GM23338 (cell line): ENCODE data around the gene ZBTB18. TPM values are rescaled to one million over a fixed set of nuclear protein-coding genes. Genes with fewer than 3 reads are reported as not detected.

Experiments used
- ATAC-seq: fragments of 200-7000 bp; cut with Tn5 transposase; 3 replicates; pipeline ENCODE4 v1.9.1; 2020
- DNase-seq: peaks from one replicate; pipeline ENCODE4 v3.0.0-alpha.2; 2015; ENCODE audit warnings: low spot score
- H2AFZ ChIP-seq: fragments of 200-600 bp; sonication (generic); 2 replicates; pipeline ENCODE4 v1.8.0; 2016; ENCODE audit warnings: antibody characterized with exemption, mild to moderate bottlenecking, moderate library complexity
- H3F3A ChIP-seq: fragments of 200-600 bp; sonication (generic); replicated peaks from 2 replicates; pipeline ENCODE4 v1.8.0; 2017; ENCODE audit warnings: antibody characterized with exemption, mixed run types, low read depth
- H3K27ac ChIP-seq: fragments of 200-600 bp; sonication (generic); 2 replicates; pipeline ENCODE4 v1.6.1; 2016; ENCODE audit warnings: low read depth
- H3K27me3 ChIP-seq: fragments of 200-600 bp; sonication (generic); 2 replicates; pipeline ENCODE4 v1.8.0; 2016; ENCODE audit warnings: mild to moderate bottlenecking, mixed run types, moderate library complexity; ENCODE audit not compliant: insufficient read depth
- H3K36me3 ChIP-seq: fragments of 200-600 bp; sonication (generic); 2 replicates; pipeline ENCODE4 v1.8.0; 2016; ENCODE audit warnings: mild to moderate bottlenecking; ENCODE audit not compliant: insufficient read depth
- H3K4me1 ChIP-seq: fragments of 200-600 bp; sonication (generic); 2 replicates; pipeline ENCODE4 v1.8.0; 2016; ENCODE audit warnings: mild to moderate bottlenecking, moderate library complexity; ENCODE audit not compliant: insufficient read depth
- H3K4me2 ChIP-seq: fragments of 200-600 bp; sonication (generic); 2 replicates; pipeline ENCODE4 v1.7.1; 2017; ENCODE audit warnings: mixed run types
- H3K4me3 ChIP-seq: fragments of 200-600 bp; sonication (generic); 2 replicates; pipeline ENCODE4 v1.6.1; 2016; ENCODE audit warnings: mixed run types
- H3K79me2 ChIP-seq: fragments of 200-600 bp; sonication (generic); replicated peaks from 2 replicates; pipeline ENCODE4 v1.8.0; 2017; ENCODE audit warnings: mild to moderate bottlenecking; ENCODE audit not compliant: insufficient read depth
- H3K9me2 ChIP-seq: fragments of 200-600 bp; sonication (generic); 2 replicates; pipeline ENCODE4 v1.8.0; 2017; ENCODE audit not compliant: insufficient read depth
- H4K20me1 ChIP-seq: fragments of 200-600 bp; sonication (generic); replicated peaks from 2 replicates; pipeline ENCODE4 v1.8.0; 2017; ENCODE audit warnings: mild to moderate bottlenecking; ENCODE audit not compliant: insufficient read depth
- H3K27ac Mint-ChIP-seq: 2 replicates; pipeline ENCODE4 v1.8.0; 2020; ENCODE audit warnings: inconsistent platforms, mild to moderate bottlenecking, moderate library complexity, mixed read lengths
- H3K27me3 Mint-ChIP-seq: 3 replicates; pipeline ENCODE4 v1.8.0; 2022; ENCODE audit warnings: low read depth, mild to moderate bottlenecking, moderate library complexity, mixed read lengths, inconsistent platforms; ENCODE audit not compliant: insufficient read depth, poor library complexity
- H3K36me3 Mint-ChIP-seq: 3 replicates; pipeline ENCODE4 v1.8.0; 2021; ENCODE audit warnings: low read depth, mild to moderate bottlenecking, inconsistent platforms, moderate library complexity, mixed read lengths
- H3K4me1 Mint-ChIP-seq: 3 replicates; pipeline ENCODE4 v1.8.0; 2020; ENCODE audit warnings: mild to moderate bottlenecking, inconsistent platforms, mixed read lengths
- H3K4me3 Mint-ChIP-seq: 3 replicates; pipeline ENCODE4 v1.8.0; 2021; ENCODE audit warnings: moderate library complexity, mild to moderate bottlenecking, inconsistent platforms, mixed read lengths
- H3K9me3 Mint-ChIP-seq: 3 replicates; pipeline ENCODE4 v1.8.0; 2020; ENCODE audit warnings: moderate library complexity, mild to moderate bottlenecking, inconsistent platforms, mixed read lengths
- CREB1 ChIP-seq: fragments of 250-450 bp; sonication (Bioruptor Pico); IDR thresholded peaks from 2 replicates; pipeline ENCODE4 v1.5.0; 2020; ENCODE audit warnings: low read depth, mild to moderate bottlenecking, moderate library complexity
- CTCF ChIP-seq, 2 experiments: fragments of 200-600 bp in 1 of 2; sonication (generic) in 1 of 2; conservative IDR thresholded peaks; 2 replicates each; pipeline versions ENCODE4 v1.5.1 to v1.6.1; 2016 to 2017; ENCODE audit warnings: antibody characterized with exemption in 2 of 2, low read depth in 2 of 2, mild to moderate bottlenecking in 2 of 2, moderate library complexity in 1 of 2
- ETS1 ChIP-seq: IDR thresholded peaks from 2 replicates; pipeline ENCODE4 v1.6.1; 2016; ENCODE audit warnings: antibody characterized with exemption
- EZH2 ChIP-seq: fragments of 200-600 bp; sonication (generic); IDR thresholded peaks from one replicate; pipeline ENCODE4 v1.8.0; 2017; ENCODE audit warnings: antibody characterized with exemption, mild to moderate bottlenecking, low read depth; ENCODE audit not compliant: unreplicated experiment
- EZH2phosphoT487 ChIP-seq: fragments of 200-600 bp; sonication (generic); IDR thresholded peaks from one replicate; pipeline ENCODE4 v1.8.1; 2018; ENCODE audit warnings: antibody characterized with exemption; ENCODE audit not compliant: unreplicated experiment
- JUNB ChIP-seq: IDR thresholded peaks from one replicate; pipeline ENCODE4 v1.6.1; 2016; ENCODE audit warnings: antibody characterized with exemption; ENCODE audit not compliant: unreplicated experiment
- POLR2AphosphoS5 ChIP-seq: IDR thresholded peaks from 2 replicates; pipeline ENCODE4 v1.6.1; 2016; ENCODE audit warnings: antibody characterized with exemption, low read depth
- ZNF114 ChIP-seq: fragments of 250-450 bp; sonication (Bioruptor Pico); IDR thresholded peaks from 2 replicates; pipeline ENCODE4 v1.5.0; 2020; ENCODE audit warnings: mild to moderate bottlenecking, moderate library complexity
- ZNF462 ChIP-seq: fragments of 250-450 bp; sonication (Bioruptor Pico); IDR thresholded peaks from 2 replicates; pipeline ENCODE4 v1.5.0; 2020; ENCODE audit warnings: mild to moderate bottlenecking, moderate library complexity
- polyA plus RNA-seq: library from polyadenylated mRNA; unstranded; fragments of >200 nt; fragmentation: Nextera tagmentation; extraction: Ambion mirVana; gene quantifications from 2 replicates; pipeline ENCODE4 v1.2.1, GENCODE V29; 2016
- total RNA-seq: library from RNA; depleted of rRNA; stranded (reverse); fragments of >200 nt; shearing (Covaris generic); gene quantifications from 2 replicates; pipeline ENCODE4 v1.2.3, GENCODE V29; 2014

Gene ZBTB18
- total and polyA plus RNA-seq, 2 experiments from 2014 or later: 5.5 to 12.2 TPM

GRCh38 chr1:244065063-244065793 is 14.1 kb downstream of the ZBTB18 start:
- DNase-seq (no peak), ATAC-seq (no peak)
- peaks cover 31% of the 10 kb centered on the region for H3K4me1 Mint-ChIP-seq
- Histone ChIP-seq H3K4me3 (no peak overlapping the region), H3F3A (no peaks in the 10 kb centered on the region), H3K27ac (no peak overlapping the region), H3K79me2 (no peaks in the 10 kb centered on the region), H2AFZ (peak overlapping the region; percentile 15; the same call in 1 of the 2 replicates), H3K36me3 (no peaks in the 10 kb centered on the region), H4K20me1 (no peaks in the 10 kb centered on the region; the same call in 1 of the 2 replicates), H3K4me2 (no peak overlapping the region), H3K4me1 (peaks cover 25% of the 10 kb centered on the region), H3K27me3 (no peaks in the 10 kb centered on the region), H3K9me2 (peaks cover 6% of the 10 kb centered on the region; the same call in 1 of the 2 replicates)
- no peaks in the 10 kb centered on the region; the same call in 2 of the 3 replicates for H3K9me3 Mint-ChIP-seq
- H3K27me3 Mint-ChIP-seq: no peaks in the 10 kb centered on the region
- no peak for TF ChIP-seq JUNB
- no peak for TF ChIP-seq ZNF462 (CRISPR knock-in tag)
- TF ChIP-seq ETS1: no peak
- no peak for TF ChIP-seq CREB1 (CRISPR knock-in tag)
- TF ChIP-seq EZH2phosphoT487: no peak
- TF ChIP-seq EZH2: no peak
- TF ChIP-seq POLR2AphosphoS5: no peak
- no peak for TF ChIP-seq CTCF (conservative IDR thresholded peaks at IDR 0.05; ENCODE audit: low read depth in 2 of 2)
- no peak for TF ChIP-seq ZNF114
- no peaks in the 10 kb centered on the region for H3K36me3 Mint-ChIP-seq
- H3K4me3 Mint-ChIP-seq: no peak overlapping the region
- H3K27ac Mint-ChIP-seq: no peak overlapping the region
